ENCODE measurements around the gene NEMF.
"Not testable (repeated sequence)": the region's sequence is repeated elsewhere in the genome, so short reads cannot be mapped to it uniquely, and the experiment has no call there.

The NEMF gene

GRCh38 chr14:49879646-49880204, 27.1 kb upstream of the NEMF start:
- DNase-seq: peak; percentile 51

GRCh38 chr14:49876563-49877127, 24.1 kb upstream of the NEMF start:
- DNase-seq: no peak

- no peak for DNase-seq
Observed at GRCh38 chr14:49875640-49876198, 23.1 kb upstream of the NEMF start.

- DNase-seq: not testable (repeated sequence)
Observed at GRCh38 chr14:49873548-49873947, 21.0 kb upstream of the NEMF start.

GRCh38 chr14:49870908-49871307, 18.3 kb upstream of the NEMF start:
- no peak for DNase-seq

GRCh38 chr14:49868720-49869114, 16.1 kb upstream of the NEMF start:
- no peak for DNase-seq

GRCh38 chr14:49867831-49868719, 15.5 kb upstream of the NEMF start:
- DNase-seq: peak; percentile 97

GRCh38 chr14:49865431-49865859, 12.9 kb upstream of the NEMF start:
- peak; percentile 83 for DNase-seq

- DNase-seq: no peak
Observed at GRCh38 chr14:49863487-49864281, 11.1 kb upstream of the NEMF start.

GRCh38 chr14:49862089-49862673, 9.6 kb upstream of the NEMF start:
- DNase-seq: peak; percentile 88

GRCh38 chr14:49861699-49862088, 9.1 kb upstream of the NEMF start:
- DNase-seq: peak; percentile 71

GRCh38 chr14:49860988-49861698, 8.6 kb upstream of the NEMF start:
- no peak for DNase-seq

GRCh38 chr14:49858383-49858782, 5.8 kb upstream of the NEMF start:
- DNase-seq: no peak

GRCh38 chr14:49857427-49858003, 4.9 kb upstream of the NEMF start:
- no peak for DNase-seq

GRCh38 chr14:49853572-49854375, 1.2 kb upstream of the NEMF start:
- peak; percentile 73 for DNase-seq

- no peak for DNase-seq
Observed at GRCh38 chr14:49853158-49853477, 530 bp upstream of the NEMF start.

GRCh38 chr14:49851813-49852212, 775 bp downstream of the NEMF start:
- no peak for DNase-seq

- DNase-seq: no peak
Observed at GRCh38 chr14:49849213-49849847, 3.3 kb downstream of the NEMF start.

- DNase-seq: no peak
Observed at GRCh38 chr14:49828640-49829039, 23.9 kb downstream of the NEMF start.

- no peak for DNase-seq
Observed at GRCh38 chr14:49820176-49820575, 32.4 kb downstream of the NEMF start.
